Measurements from ENCODE around the gene PTN. TPM values are rescaled to one million over a fixed set of nuclear protein-coding genes. Genes with fewer than 3 reads are reported as not detected.

Gene PTN, protein sequence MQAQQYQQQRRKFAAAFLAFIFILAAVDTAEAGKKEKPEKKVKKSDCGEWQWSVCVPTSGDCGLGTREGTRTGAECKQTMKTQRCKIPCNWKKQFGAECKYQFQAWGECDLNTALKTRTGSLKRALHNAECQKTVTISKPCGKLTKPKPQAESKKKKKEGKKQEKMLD
- 5.9 and 9.6 TPM in 2 replicates for total RNA-seq

DNA sequence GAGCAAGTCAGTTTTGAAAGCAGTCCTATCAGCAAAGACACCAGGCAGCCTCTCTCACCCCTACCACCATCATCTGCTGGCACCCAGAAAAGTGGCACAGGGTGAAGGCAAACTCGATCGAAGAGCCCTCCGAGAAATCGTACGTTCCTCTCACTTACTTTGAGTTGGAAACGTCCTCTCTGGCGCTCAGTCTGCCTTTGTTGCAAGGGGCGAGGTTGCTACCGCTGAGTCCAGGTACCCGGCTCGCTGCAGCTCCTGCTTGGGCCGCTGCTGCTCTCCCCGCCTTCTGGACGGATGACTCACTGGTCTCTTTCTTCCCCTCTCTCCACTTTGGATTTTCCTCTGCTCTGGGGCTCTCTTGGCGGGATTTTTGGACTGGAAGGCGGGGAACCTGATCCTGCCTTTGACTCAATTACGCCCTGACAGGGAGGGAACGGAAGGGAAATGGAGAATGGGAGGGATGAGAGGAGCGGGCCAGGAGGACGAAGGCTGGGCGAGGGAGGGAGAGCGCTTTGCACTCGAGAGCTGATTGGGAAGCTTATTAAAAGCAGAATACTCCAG lies at the start of gene PTN:
PTN (minus strand) TSS at position 453 of the 561 bp plus-strand sequence. CDS start 88,760 bp downstream, outside the sequence.

Small RNA genes within 50 kb of the gene (small RNA-seq; reads per million reads assigned to genes)
- not detected for gene RF00136 (ENCODE audit: low replicate concordance)
